Endodermal cell (in vitro differentiated cells): ENCODE measurements around the gene HES4. TPM values are rescaled to one million over a fixed set of nuclear protein-coding genes. Genes with fewer than 3 reads are reported as not detected.
A peak's percentile ranks its signal among the peaks of the same experiment; 100 is the strongest.

Source experiments
- DNase-seq: peaks from one replicate; pipeline ENCODE4 v3.0.0-alpha.2; 2017
- H3K27ac ChIP-seq: 2 replicates; pipeline ENCODE4 v1.5.1; 2013; ENCODE audit warnings: mild to moderate bottlenecking, low read depth, low read length, moderate library complexity
- H3K27me3 ChIP-seq: 2 replicates; pipeline ENCODE4 v1.6.1; 2013; ENCODE audit warnings: mild to moderate bottlenecking, low read length, moderate library complexity; ENCODE audit not compliant: insufficient read depth, control insufficient read depth, poor library complexity, severe bottlenecking
- H3K36me3 ChIP-seq: 2 replicates; pipeline ENCODE4 v1.7.0; 2013; ENCODE audit warnings: mild to moderate bottlenecking, low read length, moderate library complexity; ENCODE audit not compliant: control insufficient read depth, insufficient read depth
- H3K4me1 ChIP-seq: one replicate; pipeline ENCODE4 v1.7.0; 2013; ENCODE audit warnings: low read length; ENCODE audit not compliant: control insufficient read depth, insufficient read depth
- H3K4me3 ChIP-seq: 2 replicates; pipeline ENCODE4 v1.5.1; 2013; ENCODE audit warnings: mild to moderate bottlenecking, low read length, moderate library complexity
- H3K9ac ChIP-seq: 2 replicates; pipeline ENCODE4 v1.6.1; 2013; ENCODE audit warnings: mild to moderate bottlenecking, low read length, moderate library complexity; ENCODE audit not compliant: poor library complexity, severe bottlenecking; ENCODE audit errors: extremely low read depth
- H3K9me3 ChIP-seq: 2 replicates; pipeline ENCODE4 v1.6.1; 2013; ENCODE audit warnings: mild to moderate bottlenecking, low read length, moderate library complexity; ENCODE audit not compliant: control insufficient read depth
- H3K27ac Mint-ChIP-seq: 2 replicates; pipeline ENCODE4 v1.8.0; 2020; ENCODE audit warnings: mixed read lengths
- H3K27me3 Mint-ChIP-seq: 2 replicates; pipeline ENCODE4 v1.8.0; 2021; ENCODE audit warnings: mild to moderate bottlenecking, mixed read lengths; ENCODE audit not compliant: insufficient read depth
- H3K36me3 Mint-ChIP-seq: 2 replicates; pipeline ENCODE4 v1.8.0; 2020; ENCODE audit warnings: low read depth, mixed read lengths
- H3K4me1 Mint-ChIP-seq: 2 replicates; pipeline ENCODE4 v1.8.0; 2020; ENCODE audit warnings: mixed read lengths
- H3K4me3 Mint-ChIP-seq: 2 replicates; pipeline ENCODE4 v1.8.0; 2020; ENCODE audit warnings: mild to moderate bottlenecking, moderate library complexity, mixed read lengths
- H3K9me3 Mint-ChIP-seq: 2 replicates; pipeline ENCODE4 v1.8.0; 2020; ENCODE audit warnings: mild to moderate bottlenecking, mixed read lengths
- CTCF ChIP-seq: fragments of 200-600 bp; sonication (generic); conservative IDR thresholded peaks from 2 replicates; pipeline ENCODE4 v1.5.0; 2021; ENCODE audit warnings: antibody characterized with exemption, mild to moderate bottlenecking
- WGBS, 2 experiments: methylation state at CpG; one replicate each; pipeline versions ENCODE4 v1.1.5 to v1.1.7; 2013; ENCODE audit warnings: missing lambda C conversion rate in 2 of 2, mixed read lengths in 1 of 2; ENCODE audit not compliant: insufficient coverage in 1 of 2, insufficient read length in 1 of 2; 5-methylcytosine and 5-hydroxymethylcytosine counted together
- total RNA-seq, 2 donors: library from RNA; stranded (reverse); fragmentation: NEBNext Ultra II Directional in 1 of 2; extraction: Animal tissue kit (Norgen Biotek cat#: 25700) in 1 of 2; gene quantifications; 2 replicates in 1 of 2; 3 replicates in 1 of 2; pipeline ENCODE4 v1.2.1, GENCODE V29; 2021

The HES4 gene
- total RNA-seq, 2 donors from 2014 or later, result 16.1 to 19.7 TPM

- WGBS, 2 experiments, result 80 to 83% methylated on average over 2 to 6 of the region's 6 CpGs
- Histone ChIP-seq H3K4me1 (no peaks in the 10 kb centered on the region), H3K36me3 (peaks cover 78% of the 10 kb centered on the region), H3K4me3 (no peak overlapping the region), H3K9ac (no peak overlapping the region), H3K27ac (no peak overlapping the region), H3K27me3 (no peaks in the 10 kb centered on the region), H3K9me3 (no peaks in the 10 kb centered on the region)
- peak overlapping the region; percentile 58 for H3K27ac Mint-ChIP-seq
- H3K9me3 Mint-ChIP-seq, result no peaks in the 10 kb centered on the region
- peak; percentile 79 for TF ChIP-seq CTCF
- H3K27me3 Mint-ChIP-seq, result no peaks in the 10 kb centered on the region
- peaks cover 69% of the 10 kb centered on the region for H3K36me3 Mint-ChIP-seq
- peak; percentile 83 for DNase-seq
- H3K4me3 Mint-ChIP-seq, result no peak overlapping the region
- H3K4me1 Mint-ChIP-seq, result peaks cover 4% of the 10 kb centered on the region
Measured at GRCh38 chr1:951364-951763, 48.5 kb downstream of the HES4 start.

- H3K9ac ChIP-seq, result no peak overlapping the region
- no peaks in the 10 kb centered on the region for H3K9me3 Mint-ChIP-seq
- 88 to 95% methylated on average over 3 to 23 of the region's 23 CpGs for WGBS, 2 experiments
- no peaks in the 10 kb centered on the region for H3K4me1 ChIP-seq
- H3K27me3 Mint-ChIP-seq, result no peaks in the 10 kb centered on the region
- H3K4me3 Mint-ChIP-seq, result no peak overlapping the region
- H3K27me3 ChIP-seq, result no peaks in the 10 kb centered on the region
- no peak overlapping the region for H3K4me3 ChIP-seq
- H3K27ac Mint-ChIP-seq, result no peak overlapping the region
- H3K4me1 Mint-ChIP-seq, result peaks cover 4% of the 10 kb centered on the region
- H3K27ac ChIP-seq, result no peak overlapping the region
- H3K9me3 ChIP-seq, result no peaks in the 10 kb centered on the region
- peaks cover 69% of the 10 kb centered on the region for H3K36me3 Mint-ChIP-seq
- no peak for TF ChIP-seq CTCF
- DNase-seq, result no peak
- peaks cover 74% of the 10 kb centered on the region for H3K36me3 ChIP-seq
Measured at GRCh38 chr1:950881-951280, 49.0 kb downstream of the HES4 start.

- Histone ChIP-seq H3K27me3 (no peaks in the 10 kb centered on the region), H3K4me3 (no peak overlapping the region), H3K9me3 (no peaks in the 10 kb centered on the region), H3K4me1 (no peaks in the 10 kb centered on the region), H3K27ac (no peak overlapping the region), H3K36me3 (peaks cover 67% of the 10 kb centered on the region), H3K9ac (no peak overlapping the region)
- no peak overlapping the region for H3K4me3 Mint-ChIP-seq
- no peaks in the 10 kb centered on the region for H3K27me3 Mint-ChIP-seq
- no peaks in the 10 kb centered on the region for H3K9me3 Mint-ChIP-seq
- no peak for TF ChIP-seq CTCF
- H3K27ac Mint-ChIP-seq, result no peak overlapping the region
- H3K36me3 Mint-ChIP-seq, result peaks cover 69% of the 10 kb centered on the region
- DNase-seq, result no peak
- 94 to 97% methylated on average over 9 of the region's 9 CpGs for WGBS, 2 experiments
- H3K4me1 Mint-ChIP-seq, result peaks cover 4% of the 10 kb centered on the region
Measured at GRCh38 chr1:950268-950667, 49.6 kb downstream of the HES4 start.

Other genes starting within 250 kb of the HES4 start
- 100 to 1,000 TPM; 152 to 156 TPM for gene SAMD11, start 76.2 kb downstream of the HES4 start, total RNA-seq
- 10 to 100 TPM; 83.5 to 97.3 TPM for gene NOC2L, start 40.8 kb downstream of the HES4 start, total RNA-seq
- 10 to 100 TPM; 49.2 to 58.2 TPM for gene KLHL17, start 39.5 kb downstream of the HES4 start, total RNA-seq
- gene PLEKHN1, start 33.6 kb downstream of the HES4 start, total RNA-seq, result 1 to 10 TPM; 1.5 to 4.6 TPM
- not detected for gene PERM1, start 18.0 kb downstream of the HES4 start, total RNA-seq
- 10 to 100 TPM; 46.6 to 48.4 TPM for gene ISG15, start 13.4 kb upstream of the HES4 start, total RNA-seq
- gene AGRN, start 20.0 kb upstream of the HES4 start, total RNA-seq, result 100 to 1,000 TPM; 269 to 288 TPM
- gene RNF223, start 74.2 kb upstream of the HES4 start, total RNA-seq, result not detected
- gene C1orf159, start 116.0 kb upstream of the HES4 start, total RNA-seq, result 10 to 100 TPM; 23.1 to 29.5 TPM
- gene TTLL10, start 173.8 kb upstream of the HES4 start, total RNA-seq, result 1 to 10 TPM in 1 of 2 donors, under 1 TPM in 1; 0.93 to 1.2 TPM
- gene TNFRSF18, start 206.5 kb upstream of the HES4 start, total RNA-seq, result 1 to 10 TPM in 1 of 2 donors, under 1 TPM in 1; 0.95 to 1.7 TPM
- under 1 TPM in 1 of 2 donors, not detected in 1; 0.20 TPM for gene TNFRSF4, start 214.1 kb upstream of the HES4 start, total RNA-seq
- 10 to 100 TPM; 85.9 to 95.6 TPM for gene SDF4, start 231.9 kb upstream of the HES4 start, total RNA-seq
- 10 to 100 TPM; 24.8 to 31.5 TPM for gene B3GALT6, start 232.1 kb upstream of the HES4 start, total RNA-seq
- gene C1QTNF12, start 246.6 kb upstream of the HES4 start, total RNA-seq, result 10 to 100 TPM in 1 of 2 donors, 1 to 10 TPM in 1; 8.1 to 13.5 TPM